ENCODE measurements around the gene RERE.
"Not testable (repeated sequence)": the region's sequence is repeated elsewhere in the genome, so short reads cannot be mapped to it uniquely, and the experiment has no call there.

RERE gene

DNA sequence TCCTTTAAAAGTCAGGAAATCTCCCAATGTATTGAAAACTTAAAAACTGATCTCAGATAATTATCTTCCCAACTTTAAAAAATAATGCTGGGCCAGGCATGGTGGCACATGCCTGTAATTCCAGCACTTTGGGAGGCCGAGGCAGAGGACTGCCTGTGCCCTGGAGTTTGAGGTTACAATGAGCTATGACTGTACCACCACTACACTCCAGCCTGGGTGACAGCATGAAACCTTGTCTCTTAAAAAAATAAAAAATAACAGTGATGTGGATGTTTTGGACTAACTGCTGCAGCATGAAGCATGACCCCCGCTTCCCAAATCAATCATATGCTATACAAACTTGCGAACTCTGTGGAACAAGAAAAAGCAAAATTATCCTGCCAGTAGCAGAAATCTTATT lies 186.3 kb downstream of the RERE start:
- DNase-seq = no peak

DNA sequence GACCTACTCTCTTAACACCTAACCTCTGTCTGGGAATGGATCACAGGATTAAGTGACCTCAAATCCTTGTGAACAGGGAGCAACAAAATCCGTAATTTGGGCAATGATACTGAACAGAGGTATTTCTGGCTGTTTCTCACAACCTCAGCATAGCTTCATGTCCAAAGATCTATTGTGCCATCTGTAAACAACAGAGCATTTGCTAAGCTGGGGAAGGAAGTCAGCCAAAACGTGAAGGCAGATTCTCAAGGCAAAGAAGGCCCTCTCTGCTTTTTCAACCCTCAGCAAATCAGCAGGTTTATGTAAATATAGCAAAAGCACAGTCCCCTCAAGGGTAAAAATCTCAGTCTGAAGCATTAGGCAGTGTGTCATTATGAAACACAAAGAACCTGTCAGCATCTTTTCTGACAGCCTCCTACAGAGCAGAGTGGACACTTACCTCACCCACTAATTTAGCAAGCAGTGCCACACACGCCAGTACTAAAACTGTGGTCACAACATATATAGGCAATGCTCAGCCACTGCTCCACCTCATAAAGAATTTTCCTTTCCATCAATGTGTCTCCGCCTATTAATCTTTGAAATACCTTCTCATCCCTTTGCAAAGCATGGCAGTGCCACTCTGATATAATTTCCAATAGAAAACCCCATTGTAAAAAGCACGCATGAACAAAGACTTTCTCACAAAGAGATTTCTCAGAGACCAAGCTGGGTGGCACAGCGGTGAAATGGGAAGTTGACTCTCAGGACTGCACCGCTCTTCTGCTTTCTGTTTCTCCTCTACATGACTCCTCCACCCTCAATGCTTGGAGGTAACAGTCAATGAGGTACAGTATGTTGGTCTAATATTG lies 188.0 kb downstream of the RERE start:
- no peak for DNase-seq

DNA sequence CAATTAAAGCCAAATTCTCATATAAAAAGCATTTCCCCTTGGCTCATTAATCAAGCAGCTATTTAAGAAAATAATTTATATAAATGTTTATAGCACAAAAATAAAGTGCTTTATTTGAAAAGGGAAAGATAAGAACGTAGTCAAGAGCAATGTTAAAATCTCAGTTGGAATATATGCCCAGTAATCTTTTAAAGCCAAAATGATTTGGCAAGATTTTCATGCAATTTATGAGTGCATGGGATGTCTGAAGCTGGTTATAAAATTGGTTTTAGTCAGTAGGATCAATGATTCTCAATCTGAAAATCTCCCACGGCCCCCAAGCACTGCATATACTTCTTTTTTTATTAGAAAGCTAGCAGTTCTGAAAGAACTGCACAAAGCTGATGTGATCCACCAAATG lies 188.8 kb downstream of the RERE start:
- DNase-seq = no peak

DNA sequence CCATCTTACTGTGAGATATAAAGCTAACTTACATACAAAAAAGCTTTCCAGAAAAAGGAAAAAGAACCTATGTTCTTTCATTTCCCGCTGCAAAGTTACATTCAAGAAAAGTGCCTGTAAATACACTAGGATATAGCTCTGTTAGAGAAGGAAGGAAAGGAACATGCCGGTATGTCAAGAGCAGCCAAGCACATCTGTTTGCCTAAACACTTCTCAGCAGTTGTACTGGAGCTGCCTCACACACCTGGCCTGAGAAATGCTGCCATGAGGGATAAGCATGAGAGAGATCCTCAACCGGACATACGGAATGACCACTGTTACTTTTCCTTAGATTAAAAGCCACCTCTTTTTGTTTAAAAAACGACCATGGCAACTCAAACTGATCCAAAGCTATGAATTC lies 189.7 kb downstream of the RERE start:
- no peak for DNase-seq

DNA sequence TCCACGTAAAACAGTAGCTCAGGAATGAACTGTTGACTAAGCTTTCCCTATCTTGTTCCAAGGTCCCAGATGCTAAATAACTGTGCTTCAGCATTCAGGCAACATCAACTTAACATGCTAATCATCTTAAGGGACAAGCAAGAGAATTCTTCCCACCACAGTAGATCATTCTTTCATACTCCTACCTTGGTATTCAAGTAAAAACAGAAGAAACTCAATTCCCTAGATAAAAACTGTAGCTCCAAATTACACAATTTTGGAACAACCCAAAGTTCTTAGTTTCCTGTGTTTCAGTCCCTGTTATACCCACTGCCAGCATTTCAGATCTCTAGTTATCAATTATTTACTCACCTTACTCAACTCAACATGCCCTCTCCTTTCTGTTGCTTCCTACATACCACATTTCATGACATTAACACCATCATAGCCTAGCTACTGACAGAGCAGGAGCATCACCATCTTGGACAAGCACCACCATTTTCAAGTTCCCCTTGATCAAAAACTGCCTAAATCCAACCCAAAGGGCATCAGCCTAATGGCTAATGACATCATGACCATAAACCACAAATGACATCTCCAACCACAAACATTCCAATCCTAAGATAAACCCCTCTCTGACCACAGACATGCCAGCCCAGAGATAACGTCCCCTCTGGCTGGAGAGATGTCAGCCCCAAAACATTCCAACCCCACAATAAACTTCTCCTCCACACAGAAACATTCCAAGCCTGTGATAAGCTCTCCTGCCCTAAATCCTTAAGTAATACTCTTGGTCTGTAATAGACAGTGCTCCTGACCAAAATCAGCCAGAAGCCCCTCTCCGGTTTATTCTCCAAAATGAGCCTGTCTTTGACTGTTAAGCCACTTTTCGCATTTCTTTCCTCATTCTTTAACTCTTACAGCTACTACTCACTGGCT lies 191.2 kb downstream of the RERE start:
- no peak for DNase-seq

DNA sequence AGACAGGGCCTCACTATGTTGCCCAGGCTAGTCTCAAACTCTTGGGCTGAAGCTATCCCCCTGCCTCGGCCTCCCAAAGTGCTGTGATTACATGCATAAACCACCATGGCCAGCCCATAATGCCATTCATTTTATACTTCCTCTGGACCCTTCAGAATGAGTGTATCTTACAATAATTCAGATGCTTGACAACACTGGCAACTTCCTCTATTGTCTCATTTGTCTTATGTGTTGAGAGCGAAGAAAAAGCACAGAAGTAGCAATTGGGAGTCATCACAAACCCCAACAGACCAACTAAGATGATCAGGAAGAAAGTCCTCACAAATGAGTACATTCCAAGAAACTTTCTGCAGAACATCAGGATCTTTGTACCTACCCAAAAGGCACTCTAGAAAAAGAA lies 191.9 kb downstream of the RERE start:
- no peak for DNase-seq

DNA sequence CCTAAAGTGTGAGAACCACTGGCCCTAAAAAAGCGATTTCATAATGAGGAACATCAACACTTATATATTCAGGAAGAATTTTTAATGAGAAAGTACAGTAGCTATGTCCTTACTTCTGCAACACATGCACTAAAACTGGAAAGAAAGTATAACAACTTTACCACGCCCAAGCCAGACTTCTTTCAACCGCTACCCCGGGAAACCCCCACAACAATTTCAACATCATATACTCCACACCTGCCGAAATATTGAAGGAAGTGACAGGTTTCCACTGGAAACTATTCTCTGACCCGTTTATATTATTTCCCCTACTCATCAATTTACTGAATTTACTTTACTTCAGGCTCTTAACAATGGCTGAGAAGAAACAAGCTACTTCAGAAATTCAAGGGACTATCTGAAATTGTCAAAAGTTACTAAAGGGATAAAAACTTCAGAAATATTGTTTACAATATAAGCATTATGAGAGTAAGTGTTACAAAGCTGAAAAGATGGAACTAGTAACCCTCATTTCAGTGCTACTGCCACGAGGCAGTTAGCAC lies 193.7 kb downstream of the RERE start:
- not testable (repeated sequence) for DNase-seq

DNA sequence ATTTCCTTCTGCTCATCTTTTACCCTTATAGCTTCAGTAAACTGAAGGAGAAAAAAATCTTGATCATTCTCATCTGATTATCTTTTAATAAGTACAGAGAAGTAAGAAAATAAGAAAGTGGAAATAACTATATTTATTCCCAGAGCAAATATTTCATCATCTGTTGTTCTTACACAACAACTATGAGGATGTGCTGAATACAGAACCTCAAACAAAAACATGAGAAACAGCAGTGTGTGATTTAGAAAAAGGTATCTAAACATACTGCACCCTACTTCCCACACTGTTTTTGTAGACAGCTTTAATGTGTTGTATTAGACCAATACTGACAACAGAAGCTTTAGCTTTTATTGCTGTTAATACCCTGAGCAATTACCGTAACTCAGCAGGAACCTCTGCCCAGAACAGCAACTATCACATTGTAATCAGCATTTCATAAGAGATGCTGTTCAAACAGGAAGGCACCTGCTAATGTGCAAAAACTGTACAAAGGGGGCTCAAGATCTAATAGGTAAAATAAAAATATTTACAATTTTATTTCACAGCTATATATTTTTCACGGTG lies 195.6 kb downstream of the RERE start:
- not testable (repeated sequence) for DNase-seq

DNA sequence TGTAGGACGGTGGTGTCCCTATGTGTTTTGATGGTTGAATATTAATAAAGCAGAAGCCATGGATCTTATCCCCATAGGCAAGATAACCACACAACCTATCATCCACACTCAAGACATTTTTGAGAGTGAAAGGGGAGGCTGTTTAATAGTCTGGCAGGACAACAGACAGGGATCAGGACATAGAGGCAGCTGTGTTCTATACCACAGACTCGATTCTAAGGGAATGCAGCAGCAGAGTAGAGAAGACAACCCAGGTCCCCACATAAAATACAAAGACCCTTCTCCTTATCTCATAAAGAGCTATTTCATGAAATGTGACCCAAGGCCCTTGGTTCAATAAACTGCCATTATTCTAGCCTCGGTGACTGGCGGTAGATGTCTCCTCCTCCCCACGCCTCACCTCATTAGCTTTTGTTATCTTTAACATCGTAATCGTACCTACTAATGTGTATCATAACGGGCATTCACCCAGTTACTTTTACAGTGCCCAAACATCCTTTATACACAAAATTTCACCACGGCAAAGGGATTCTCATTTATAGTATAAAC lies 196.3 kb downstream of the RERE start:
- DNase-seq = not testable (repeated sequence)

DNA sequence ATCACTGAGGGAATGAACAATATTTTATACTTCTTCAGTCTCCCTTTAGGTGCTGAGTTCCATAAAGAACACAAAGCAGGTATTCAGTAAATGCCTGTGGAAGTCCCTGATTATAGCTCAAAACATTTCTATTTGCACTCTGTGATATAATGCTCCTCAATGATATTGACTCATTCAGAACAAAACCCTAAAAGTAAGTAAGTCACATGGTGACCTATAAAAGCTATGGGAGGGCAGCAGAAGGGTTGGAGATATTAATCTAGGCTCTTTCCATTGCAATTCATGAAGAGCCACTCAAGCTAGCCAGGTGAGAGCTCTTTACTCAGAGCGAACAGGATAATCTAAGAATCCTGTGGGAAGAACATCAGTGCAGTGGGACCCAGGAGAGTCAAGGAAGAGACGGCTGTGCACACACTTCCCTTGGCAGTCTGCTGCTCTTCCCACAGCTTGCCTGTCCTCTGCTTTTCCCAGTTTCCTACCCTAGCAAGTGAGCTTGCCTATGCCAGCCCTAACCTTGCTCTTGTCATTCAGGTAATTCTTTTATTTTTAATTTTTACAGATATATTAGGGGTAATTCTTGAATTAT lies 197.4 kb downstream of the RERE start:
- not testable (repeated sequence) for DNase-seq

DNA sequence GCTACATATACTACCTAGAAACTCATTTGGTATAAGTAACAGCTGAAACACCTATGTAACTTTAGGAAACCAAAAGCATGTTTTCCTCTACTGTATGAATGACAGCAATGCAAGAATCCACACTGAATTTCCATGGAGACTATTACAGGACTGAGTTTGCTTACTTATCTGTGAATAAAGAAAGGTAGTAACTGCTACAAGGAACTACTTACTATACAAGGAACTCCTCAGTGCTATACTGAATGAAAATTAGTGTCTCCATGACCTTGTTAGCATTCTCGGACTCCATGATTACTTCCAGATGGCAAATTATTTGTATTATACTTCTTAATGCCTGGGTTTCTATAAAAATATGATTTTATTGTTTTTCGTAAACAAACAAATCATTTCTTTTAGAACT lies 198.0 kb downstream of the RERE start:
- not testable (repeated sequence) for DNase-seq

DNA sequence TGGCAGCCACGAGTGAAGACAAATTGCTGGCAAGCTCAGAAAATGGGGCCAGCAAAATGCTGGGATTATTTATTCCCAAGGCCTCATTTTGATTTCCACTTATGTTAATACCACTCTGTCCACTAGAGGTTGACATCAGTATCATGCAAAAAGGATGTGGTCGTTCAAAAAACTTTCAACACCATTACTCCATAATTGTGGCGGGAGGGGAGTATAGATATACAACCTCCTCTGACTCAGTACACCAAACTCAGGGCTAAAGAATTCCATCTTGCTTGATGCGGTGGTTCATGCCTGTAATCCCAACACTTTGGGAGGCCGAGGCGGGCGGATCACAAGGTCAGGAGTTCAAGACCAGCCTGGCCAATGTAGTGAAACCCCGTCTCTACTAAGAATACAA lies 200.6 kb downstream of the RERE start:
- DNase-seq = not testable (repeated sequence)

DNA sequence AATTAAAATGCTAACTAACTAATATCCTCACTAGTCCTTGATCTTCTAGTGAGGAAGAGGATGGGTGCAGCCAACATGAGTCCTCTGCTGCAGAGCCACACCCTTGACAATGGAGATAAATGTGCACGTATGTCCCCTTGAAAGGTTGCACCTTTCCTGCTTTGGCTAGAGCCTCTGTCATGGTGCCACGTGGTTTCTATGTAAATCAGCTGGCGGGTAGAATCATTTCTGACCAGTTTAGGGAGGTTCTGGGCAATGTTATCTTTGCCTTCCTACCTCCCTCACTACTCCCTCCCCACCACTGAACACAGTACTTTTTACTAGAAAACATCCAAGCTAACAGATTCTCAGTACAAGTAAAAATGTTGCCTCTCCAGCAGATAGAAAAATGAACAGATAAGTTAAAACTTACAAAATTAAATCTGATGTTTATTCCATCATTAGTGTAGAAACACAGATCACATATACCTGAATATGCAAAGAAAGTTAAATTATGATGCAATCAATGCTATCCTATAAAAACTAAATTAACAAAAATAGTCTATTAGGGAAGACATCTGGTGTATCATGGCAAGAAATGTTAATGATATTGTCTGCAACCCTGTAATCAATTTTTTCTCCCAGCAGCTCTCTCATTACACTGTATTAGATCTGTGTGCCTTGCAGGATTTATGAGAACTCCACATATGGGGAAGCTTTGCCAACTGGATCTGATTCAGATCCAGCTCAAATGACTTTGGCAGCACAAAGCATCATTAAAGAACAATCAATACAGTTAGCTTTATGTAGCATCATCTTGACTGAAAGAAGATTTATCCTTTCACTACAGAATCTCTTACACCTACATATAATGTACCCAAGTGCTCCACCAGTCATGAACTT lies 205.6 kb downstream of the RERE start:
- not testable (repeated sequence) for DNase-seq

DNA sequence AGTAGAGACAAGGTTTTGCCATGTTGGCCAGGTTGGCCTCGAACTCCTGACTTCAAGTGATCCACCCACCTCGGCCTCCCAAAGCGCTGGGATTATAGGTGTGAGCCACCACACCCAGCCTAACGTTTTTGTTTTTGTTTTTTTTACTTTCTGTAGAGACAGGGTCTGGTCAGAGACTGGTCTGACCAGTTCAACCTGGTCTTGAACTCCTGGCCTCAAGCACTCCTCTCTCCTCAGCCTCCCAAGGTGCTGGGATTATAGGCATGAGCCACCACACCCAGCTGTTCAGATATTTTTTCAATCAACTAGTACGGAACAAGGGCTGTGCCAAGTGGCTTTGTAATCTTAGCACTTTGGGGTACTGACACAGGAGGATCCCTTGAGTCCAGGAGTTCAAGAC lies 209.5 kb downstream of the RERE start:
- no peak for DNase-seq

DNA sequence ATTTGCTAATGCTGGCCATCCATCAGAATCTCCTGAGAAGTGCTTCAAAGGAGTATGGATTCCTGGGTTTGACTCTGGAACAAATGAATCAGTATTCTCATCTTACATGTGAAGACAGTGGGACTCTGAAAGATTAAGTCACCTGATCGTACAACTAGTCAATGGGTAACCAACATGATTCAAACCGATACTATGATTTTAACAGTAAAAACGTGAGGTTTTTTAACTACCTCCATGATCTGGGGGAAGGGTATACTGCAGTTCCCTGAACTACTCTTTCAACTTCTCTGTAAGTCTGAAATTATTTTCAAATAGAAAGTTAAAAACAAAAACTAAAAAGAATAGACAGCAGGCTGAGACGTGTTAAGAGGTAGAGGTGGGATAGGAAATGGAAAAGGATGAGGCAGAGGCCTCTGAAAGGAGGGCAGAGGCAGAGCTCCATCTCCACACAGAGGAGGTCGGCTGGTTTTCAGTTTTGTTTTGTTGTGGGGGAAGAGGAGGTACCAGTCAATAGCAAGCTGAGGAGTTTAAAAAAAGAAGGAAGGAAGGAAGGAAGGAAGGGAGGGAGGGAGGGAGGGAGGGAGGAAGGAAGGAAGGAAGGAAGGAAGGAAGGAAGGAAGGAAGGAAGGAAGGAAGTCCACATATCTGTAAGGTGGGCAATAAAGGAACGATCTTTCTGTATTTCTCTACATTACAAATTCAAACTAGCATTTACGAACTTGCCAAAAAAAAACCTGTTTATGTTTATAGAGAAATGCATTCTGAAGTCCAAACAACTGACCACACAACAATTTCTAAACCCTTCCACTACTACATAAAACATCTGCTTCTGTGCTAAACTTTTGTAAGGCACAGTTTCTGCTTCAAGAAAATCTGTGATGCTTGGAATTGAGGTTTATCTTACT lies 213.1 kb downstream of the RERE start:
- peak in 1 of 2 donors; percentile 18 for DNase-seq

DNA sequence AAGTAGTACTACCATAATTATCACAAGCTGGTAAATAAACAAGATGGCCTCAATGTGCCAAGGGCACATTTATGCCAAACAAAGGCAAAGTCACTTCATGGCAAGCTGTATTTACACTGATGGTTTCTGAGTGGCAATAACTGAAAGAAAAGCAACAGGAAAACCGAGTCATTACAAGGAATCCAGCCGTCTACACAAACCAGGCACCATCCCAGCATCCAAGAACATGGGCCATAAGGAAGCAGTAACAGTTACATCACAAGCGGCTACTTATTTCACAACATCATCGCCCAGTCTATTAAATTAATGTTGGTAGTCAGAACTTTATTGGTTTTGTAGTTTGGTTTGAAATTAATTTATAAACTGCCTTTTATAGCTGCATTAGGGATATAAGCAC lies 214.2 kb downstream of the RERE start:
- no peak for DNase-seq

DNA sequence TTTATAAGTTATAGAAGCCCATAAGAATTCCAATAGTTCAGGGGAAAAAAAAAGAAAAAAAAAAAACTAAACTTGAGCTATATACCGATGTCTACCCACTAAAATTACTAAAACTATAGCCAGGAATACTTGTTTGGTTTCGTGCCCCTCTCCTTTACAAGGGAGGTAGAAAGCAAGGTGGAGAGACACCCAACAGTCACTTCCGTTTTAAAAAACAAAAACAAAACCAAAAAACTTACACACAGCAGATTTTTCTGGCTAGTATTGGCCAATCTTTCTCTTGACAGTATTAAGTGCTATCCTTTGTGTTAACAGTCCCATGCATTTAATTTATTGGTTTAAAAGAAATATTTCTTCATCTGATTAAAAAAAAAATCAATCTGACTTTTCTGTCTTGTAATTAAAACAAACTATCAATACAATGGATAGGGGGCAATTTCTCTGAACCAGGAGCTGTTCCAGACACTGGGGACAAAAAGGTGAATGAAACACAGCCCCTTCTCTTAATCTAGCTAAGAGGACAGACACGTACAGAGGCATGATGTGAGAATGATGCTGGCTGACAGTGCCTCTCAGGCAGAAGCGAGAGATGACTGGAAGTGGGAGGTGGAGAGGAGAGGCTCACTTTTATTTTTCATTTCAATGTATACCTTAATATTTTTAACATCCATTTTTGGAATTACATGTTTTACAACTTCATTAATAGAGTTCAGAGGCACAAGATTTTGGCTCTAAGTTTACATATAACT lies 214.8 kb downstream of the RERE start:
- DNase-seq = peak; percentile 24 to 28

DNA sequence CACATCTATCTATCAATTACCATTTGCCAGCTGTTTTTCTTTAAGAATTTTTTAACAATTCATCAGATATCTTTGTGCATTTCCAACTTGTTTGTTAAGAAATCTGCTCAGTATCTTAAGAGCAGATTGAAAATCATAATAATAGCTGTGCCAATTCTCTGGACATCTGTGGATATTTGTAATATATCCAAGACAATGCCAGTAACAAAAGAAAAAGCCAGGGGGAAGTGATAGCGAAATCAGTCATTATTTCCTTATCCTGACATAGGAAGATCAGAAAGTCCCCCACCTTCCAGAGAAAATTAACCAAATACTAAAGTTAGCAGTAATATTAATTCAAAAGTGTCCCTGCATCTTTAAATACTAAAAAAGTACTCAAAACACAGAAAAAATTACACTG lies 217.1 kb downstream of the RERE start:
- DNase-seq = no peak

DNA sequence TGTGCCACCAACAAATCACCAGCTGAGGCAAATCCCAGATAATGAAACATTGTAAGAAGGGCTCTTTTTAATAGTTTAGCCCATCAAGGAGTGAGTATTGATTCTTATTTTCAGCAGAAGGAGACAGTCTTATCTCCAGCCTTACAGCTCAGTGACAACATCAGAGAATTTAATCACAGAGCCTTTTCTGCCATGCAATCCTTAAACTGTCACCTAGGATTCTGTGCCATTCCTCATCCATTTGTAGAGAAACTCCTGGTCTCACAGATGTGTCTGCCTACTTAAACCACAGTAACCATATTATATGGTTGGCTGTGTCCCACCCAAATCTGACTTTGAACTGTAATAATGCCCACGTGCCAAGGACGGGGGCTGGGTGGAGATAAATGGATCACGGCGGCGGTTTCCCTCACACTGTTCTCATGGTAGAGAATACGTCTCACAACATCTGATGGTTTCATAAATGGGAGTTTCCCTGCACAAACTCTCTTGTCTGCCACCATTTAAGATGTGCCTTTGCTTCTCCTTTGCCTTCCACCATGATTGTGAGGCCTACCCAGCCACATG lies 217.7 kb downstream of the RERE start:
- no peak for DNase-seq

Data from stimulated activated CD4-positive, alpha-beta T cell treated with anti-CD3 and anti-CD28 coated beads, Interleukin-2, amount 100 ng/mL, for 48 hours (primary cell).